IPS DF 4.7 (cell line): ENCODE measurements around the gene PCDHGA8.
"Not testable (repeated sequence)": the region's sequence is repeated elsewhere in the genome, so short reads cannot be mapped to it uniquely, and the experiment has no call there.

Experiments
- DNase-seq: peaks from one replicate; pipeline ENCODE4 v3.0.0-alpha.2; 2013; ENCODE audit warnings: low spot score; ENCODE audit errors: extremely low read depth

The PCDHGA8 gene

GRCh38 chr5:141402553-141403243, 10.3 kb downstream of the PCDHGA8 start, which contains the start of gene PCDHGA9:
PCDHGA9 (plus strand) TSS chr5:141402778; CDS start chr5:141402953, 175 bp downstream.
- no peak for DNase-seq

- no peak for DNase-seq
These were observed 11.0 kb downstream of the PCDHGA8 start for GRCh38 chr5:141403387-141403786.

- not testable (repeated sequence) for DNase-seq
These were observed 15.5 kb downstream of the PCDHGA8 start, which contains the start of gene PCDHGB6 for GRCh38 chr5:141407790-141408505. PCDHGB6 (plus strand) TSS chr5:141408021; CDS start chr5:141408203, 182 bp downstream.

GRCh38 chr5:141409598-141410306, 17.3 kb downstream of the PCDHGA8 start:
- DNase-seq: no peak

GRCh38 chr5:141411575-141411974, 19.1 kb downstream of the PCDHGA8 start:
- DNase-seq: no peak

GRCh38 chr5:141412854-141413539, 20.6 kb downstream of the PCDHGA8 start, which contains the start of gene PCDHGA10:
PCDHGA10 (plus strand) TSS chr5:141412987; CDS start chr5:141413176, 189 bp downstream.
- DNase-seq: no peak

GRCh38 chr5:141413540-141414069, 21.2 kb downstream of the PCDHGA8 start:
- DNase-seq: no peak

- DNase-seq: not testable (repeated sequence)
These were observed 22.3 kb downstream of the PCDHGA8 start for GRCh38 chr5:141414548-141415274.

GRCh38 chr5:141415275-141415618, 22.8 kb downstream of the PCDHGA8 start:
- not testable (repeated sequence) for DNase-seq

GRCh38 chr5:141417494-141418172, 25.2 kb downstream of the PCDHGA8 start, which contains the start of gene PCDHGB7:
PCDHGB7 (plus strand) TSS chr5:141417677; CDS start chr5:141417860, 183 bp downstream.
- not testable (repeated sequence) for DNase-seq

GRCh38 chr5:141419074-141419880, 26.8 kb downstream of the PCDHGA8 start:
- DNase-seq: no peak

GRCh38 chr5:141420855-141421488, 28.5 kb downstream of the PCDHGA8 start, which contains the start of gene PCDHGA11:
PCDHGA11 (plus strand) TSS chr5:141421051; CDS start chr5:141421228, 177 bp downstream.
- DNase-seq: no peak

- DNase-seq: no peak
These were observed 29.0 kb downstream of the PCDHGA8 start for GRCh38 chr5:141421489-141421855.

- DNase-seq: no peak
These were observed 30.4 kb downstream of the PCDHGA8 start for GRCh38 chr5:141422742-141423291.

GRCh38 chr5:141427783-141428426, 35.5 kb downstream of the PCDHGA8 start:
- no peak for DNase-seq

- DNase-seq: no peak
These were observed 38.1 kb downstream of the PCDHGA8 start, which contains the start of gene PCDHGA12 for GRCh38 chr5:141430332-141431113. PCDHGA12 (plus strand) TSS chr5:141430507; CDS start chr5:141430760, 253 bp downstream.
